HuH-7.5 (cell line): ENCODE data around the gene TSPOAP1.

ENCODE experiments used
- DNase-seq: peaks from one replicate; pipeline ENCODE4 v3.0.0; 2011; ENCODE audit warnings: low spot score

The TSPOAP1 gene

GRCh38 chr17:58338841-58339754 lies 10.5 kb upstream of the TSPOAP1 start:
- no peak for DNase-seq

- DNase-seq, result no peak
Measured at GRCh38 chr17:58338454-58338840, 9.9 kb upstream of the TSPOAP1 start.

GRCh38 chr17:58337600-58338453 lies 9.2 kb upstream of the TSPOAP1 start:
- no peak for DNase-seq

- no peak for DNase-seq
Measured at GRCh38 chr17:58337210-58337599, 8.6 kb upstream of the TSPOAP1 start.

GRCh38 chr17:58336456-58337209 lies 8.0 kb upstream of the TSPOAP1 start:
- no peak for DNase-seq

- DNase-seq, result no peak
Measured at GRCh38 chr17:58335779-58336455, 7.3 kb upstream of the TSPOAP1 start.

- no peak for DNase-seq
Measured at GRCh38 chr17:58335061-58335731, 6.6 kb upstream of the TSPOAP1 start.

GRCh38 chr17:58334661-58335060 lies 6.1 kb upstream of the TSPOAP1 start:
- no peak for DNase-seq

GRCh38 chr17:58334256-58334655 lies 5.7 kb upstream of the TSPOAP1 start:
- no peak for DNase-seq

GRCh38 chr17:58333736-58334207 lies 5.2 kb upstream of the TSPOAP1 start:
- no peak for DNase-seq

- no peak for DNase-seq
Measured at GRCh38 chr17:58332778-58333735, 4.5 kb upstream of the TSPOAP1 start.

- DNase-seq, result no peak
Measured at GRCh38 chr17:58331815-58332777, 3.5 kb upstream of the TSPOAP1 start.

GRCh38 chr17:58330997-58331814 lies 2.6 kb upstream of the TSPOAP1 start:
- no peak for DNase-seq

GRCh38 chr17:58330538-58330996 lies 2.0 kb upstream of the TSPOAP1 start:
- DNase-seq, result no peak

- no peak for DNase-seq
Measured at GRCh38 chr17:58329810-58330537, 1.4 kb upstream of the TSPOAP1 start.

- DNase-seq, result no peak
Measured at GRCh38 chr17:58329035-58329809, 627 bp upstream of the TSPOAP1 start.
